Activated T-cell treated with anti-CD3 and anti-CD28 coated beads for 24 hours (primary cell): ENCODE data around the gene CUTA.
"Not testable (repeated sequence)": the region's sequence is repeated elsewhere in the genome, so short reads cannot be mapped to it uniquely, and the experiment has no call there.

Experiments used
- DNase-seq: peaks from one replicate; pipeline ENCODE4 v3.0.0-alpha.2; 2020; ENCODE audit warnings: low read depth

Gene CUTA

DNA sequence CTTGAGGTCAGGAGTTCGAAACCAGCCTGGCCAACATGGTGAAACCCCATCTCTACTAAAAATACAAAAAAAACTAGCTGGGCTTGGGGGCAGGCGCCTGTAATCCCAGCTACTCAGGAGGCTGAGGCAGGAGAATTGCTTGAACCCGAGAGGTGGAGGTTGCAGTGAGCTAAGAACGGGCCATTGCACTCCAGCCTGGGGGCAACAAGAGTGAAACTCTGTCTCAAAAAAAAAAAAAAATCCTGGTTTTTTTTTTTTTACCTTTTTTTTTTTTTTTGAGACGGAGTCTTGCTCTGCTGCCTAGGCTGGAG is 50.2 kb downstream of the CUTA start:
- DNase-seq, result not testable (repeated sequence)

DNA sequence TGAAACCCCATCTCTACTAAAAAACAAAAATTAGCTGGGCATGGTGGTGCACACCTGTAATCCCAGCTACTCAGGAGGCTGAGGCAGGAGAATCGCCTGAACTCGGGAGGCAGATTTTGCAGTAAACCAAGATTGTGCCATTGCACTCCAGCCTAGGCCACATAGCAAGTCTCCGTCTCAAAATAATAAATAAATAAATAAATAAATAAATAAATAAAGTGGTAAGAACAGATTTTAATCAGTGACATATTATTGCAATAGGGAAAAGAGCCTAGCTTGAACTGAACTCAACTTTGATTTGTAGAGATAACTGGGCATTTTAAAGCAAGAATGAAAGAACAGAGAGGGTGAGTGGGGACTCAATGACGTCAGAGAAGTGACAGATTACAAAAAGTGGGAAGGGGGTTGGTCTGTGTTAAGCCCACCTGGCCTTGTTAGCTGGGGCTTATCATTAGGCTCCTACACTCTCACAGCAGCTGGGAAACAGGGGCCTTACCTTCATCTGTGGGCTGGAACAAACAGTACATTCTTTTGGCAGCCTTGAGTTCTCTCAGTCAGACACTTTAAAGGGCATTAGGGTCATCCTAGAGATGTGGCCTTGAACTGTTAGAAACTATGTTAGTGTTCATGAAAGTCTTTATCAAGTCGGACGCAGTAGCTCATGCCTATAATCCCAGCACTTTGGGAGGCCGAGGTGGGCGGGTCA is 50.7 kb downstream of the CUTA start:
- no peak for DNase-seq
